Occipital lobe (tissue), 2 donors: ENCODE results near the gene ADAMTS7. TPM values are rescaled to one million over a fixed set of nuclear protein-coding genes. Genes with fewer than 3 reads are reported as not detected.
"Not testable (repeated sequence)": the region's sequence is repeated elsewhere in the genome, so short reads cannot be mapped to it uniquely, and the experiment has no call there.

Source experiments
- DNase-seq: peaks from one replicate; lab custom pipeline; 2025; lab: John Stamatoyannopoulos, UW
- total RNA-seq: library from RNA; depleted of rRNA; stranded (reverse); fragments of >200 nt; gene quantifications from one replicate; pipeline ENCODE4 v1.2.3, GENCODE V29; 2014

Gene ADAMTS7, protein sequence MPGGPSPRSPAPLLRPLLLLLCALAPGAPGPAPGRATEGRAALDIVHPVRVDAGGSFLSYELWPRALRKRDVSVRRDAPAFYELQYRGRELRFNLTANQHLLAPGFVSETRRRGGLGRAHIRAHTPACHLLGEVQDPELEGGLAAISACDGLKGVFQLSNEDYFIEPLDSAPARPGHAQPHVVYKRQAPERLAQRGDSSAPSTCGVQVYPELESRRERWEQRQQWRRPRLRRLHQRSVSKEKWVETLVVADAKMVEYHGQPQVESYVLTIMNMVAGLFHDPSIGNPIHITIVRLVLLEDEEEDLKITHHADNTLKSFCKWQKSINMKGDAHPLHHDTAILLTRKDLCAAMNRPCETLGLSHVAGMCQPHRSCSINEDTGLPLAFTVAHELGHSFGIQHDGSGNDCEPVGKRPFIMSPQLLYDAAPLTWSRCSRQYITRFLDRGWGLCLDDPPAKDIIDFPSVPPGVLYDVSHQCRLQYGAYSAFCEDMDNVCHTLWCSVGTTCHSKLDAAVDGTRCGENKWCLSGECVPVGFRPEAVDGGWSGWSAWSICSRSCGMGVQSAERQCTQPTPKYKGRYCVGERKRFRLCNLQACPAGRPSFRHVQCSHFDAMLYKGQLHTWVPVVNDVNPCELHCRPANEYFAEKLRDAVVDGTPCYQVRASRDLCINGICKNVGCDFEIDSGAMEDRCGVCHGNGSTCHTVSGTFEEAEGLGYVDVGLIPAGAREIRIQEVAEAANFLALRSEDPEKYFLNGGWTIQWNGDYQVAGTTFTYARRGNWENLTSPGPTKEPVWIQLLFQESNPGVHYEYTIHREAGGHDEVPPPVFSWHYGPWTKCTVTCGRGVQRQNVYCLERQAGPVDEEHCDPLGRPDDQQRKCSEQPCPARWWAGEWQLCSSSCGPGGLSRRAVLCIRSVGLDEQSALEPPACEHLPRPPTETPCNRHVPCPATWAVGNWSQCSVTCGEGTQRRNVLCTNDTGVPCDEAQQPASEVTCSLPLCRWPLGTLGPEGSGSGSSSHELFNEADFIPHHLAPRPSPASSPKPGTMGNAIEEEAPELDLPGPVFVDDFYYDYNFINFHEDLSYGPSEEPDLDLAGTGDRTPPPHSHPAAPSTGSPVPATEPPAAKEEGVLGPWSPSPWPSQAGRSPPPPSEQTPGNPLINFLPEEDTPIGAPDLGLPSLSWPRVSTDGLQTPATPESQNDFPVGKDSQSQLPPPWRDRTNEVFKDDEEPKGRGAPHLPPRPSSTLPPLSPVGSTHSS (N-terminal part only)
- 5.9 TPM for total RNA-seq

- peak; percentile 16 for DNase-seq
Observed at GRCh38 chr15:78811124-78811824, at the start of gene ADAMTS7. Gene ADAMTS7, minus strand, starts transcription at chr15:78811464. Its CDS starts 244 bp downstream, at chr15:78811220.

- peak; percentile 38 for DNase-seq
Observed at GRCh38 chr15:78859971-78860719, 48.9 kb upstream of the ADAMTS7 start.

DNA sequence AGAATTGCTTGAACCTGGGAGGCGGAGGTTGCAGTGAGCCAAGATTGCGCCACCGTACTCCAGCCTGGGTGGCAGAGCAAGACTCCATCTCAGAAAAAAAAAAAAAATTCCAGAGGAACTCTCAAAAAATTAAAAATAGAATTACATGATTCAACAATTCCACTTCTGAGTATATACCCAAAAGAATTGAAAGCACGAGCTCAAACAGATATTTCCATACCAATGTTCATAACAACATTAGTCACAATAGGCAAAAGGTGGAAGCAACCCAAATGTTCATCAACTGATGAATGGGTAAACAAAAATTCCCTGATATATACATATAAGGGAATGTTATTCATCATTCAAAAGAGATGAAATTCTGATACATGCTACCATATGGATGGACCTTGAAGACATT lies 44.5 kb upstream of the ADAMTS7 start:
- DNase-seq: no peak

GRCh38 chr15:78854833-78855372 lies 43.6 kb upstream of the ADAMTS7 start:
- DNase-seq: no peak

DNA sequence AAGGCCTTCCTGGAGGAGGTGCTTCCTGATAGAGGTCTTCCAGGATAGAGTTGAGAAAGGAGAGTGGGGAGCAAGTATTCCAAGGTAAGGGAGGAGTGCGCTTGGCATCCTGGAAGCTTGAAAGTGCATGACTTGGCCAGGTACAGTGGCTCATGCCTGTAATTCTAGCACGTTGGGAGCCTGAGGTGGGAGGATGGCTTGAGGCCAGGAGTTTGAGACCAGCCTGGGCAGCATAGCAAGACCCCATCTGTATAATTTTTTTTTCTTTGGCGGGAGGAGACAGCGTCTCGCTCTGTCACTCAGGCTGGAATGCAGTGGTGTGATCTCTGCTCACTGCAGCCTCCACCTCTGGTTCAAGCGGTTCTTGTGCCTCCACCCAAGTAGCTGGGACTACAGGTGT lies 42.2 kb upstream of the ADAMTS7 start:
- DNase-seq: no peak

DNA sequence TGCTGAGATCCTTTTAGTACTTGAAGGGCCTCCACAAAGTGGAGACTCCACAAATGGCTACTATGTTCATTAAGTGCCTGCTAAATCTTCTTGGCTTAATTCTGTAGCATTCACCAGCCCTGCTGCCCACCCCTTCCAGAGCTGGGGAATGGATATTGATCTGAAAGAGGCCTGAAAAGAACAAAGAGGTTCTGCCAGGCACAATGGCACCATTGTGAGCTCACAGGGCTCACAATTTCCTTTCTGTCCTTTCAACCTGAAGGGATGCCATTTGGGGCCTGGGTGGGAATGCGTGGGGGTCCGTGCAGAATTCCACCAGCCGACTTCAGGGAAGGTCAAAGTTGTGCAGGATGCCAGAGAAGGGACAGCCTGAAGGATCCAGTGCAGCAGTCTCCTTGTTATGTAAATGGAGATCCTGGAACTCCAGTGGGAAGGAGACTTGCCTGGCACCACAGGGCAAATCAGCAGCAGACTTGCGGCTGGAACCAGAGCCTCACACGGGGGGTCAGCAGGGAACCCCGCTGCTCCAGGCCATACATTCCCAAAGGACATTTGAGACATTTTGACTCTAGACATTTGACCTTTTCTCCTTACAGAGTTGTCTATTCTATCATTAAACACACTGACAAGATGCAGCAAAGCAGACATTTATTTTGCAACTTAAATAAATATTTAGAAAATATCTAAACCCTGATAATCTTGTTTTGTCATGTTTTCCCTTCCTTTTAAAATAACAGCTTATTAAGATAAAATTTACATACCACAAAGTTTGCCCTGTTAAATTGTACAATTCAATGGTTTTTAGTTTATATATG lies 39.9 kb upstream of the ADAMTS7 start:
- DNase-seq: peak; percentile 40

DNA sequence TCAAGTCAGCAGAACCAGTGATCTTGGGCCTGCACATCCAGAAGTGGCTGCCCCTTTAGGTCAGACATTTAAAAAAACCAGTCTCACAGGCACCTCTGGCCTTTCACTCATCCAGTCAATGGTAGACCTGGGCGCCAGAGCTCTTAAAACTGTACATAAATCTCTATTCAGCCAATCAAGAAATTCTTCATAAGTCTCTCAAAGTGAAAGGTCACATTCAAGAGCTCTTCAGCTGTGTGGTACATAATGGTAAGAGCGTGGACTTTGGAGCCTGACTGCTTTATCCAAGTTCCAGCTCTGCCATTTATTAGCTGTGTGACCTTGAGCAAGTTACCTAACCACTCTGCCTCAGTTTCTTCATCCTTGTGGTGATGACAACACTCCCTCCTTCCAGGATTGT lies 39.1 kb upstream of the ADAMTS7 start:
- no peak for DNase-seq

- not testable (repeated sequence) for DNase-seq
Observed at GRCh38 chr15:78847387-78847906, 36.2 kb upstream of the ADAMTS7 start.

- not testable (repeated sequence) for DNase-seq
Observed at GRCh38 chr15:78846906-78847305, 35.6 kb upstream of the ADAMTS7 start.

- no peak for DNase-seq
Observed at GRCh38 chr15:78842519-78842918, 31.3 kb upstream of the ADAMTS7 start.

- DNase-seq: no peak
Observed at GRCh38 chr15:78841891-78842290, 30.6 kb upstream of the ADAMTS7 start.

DNA sequence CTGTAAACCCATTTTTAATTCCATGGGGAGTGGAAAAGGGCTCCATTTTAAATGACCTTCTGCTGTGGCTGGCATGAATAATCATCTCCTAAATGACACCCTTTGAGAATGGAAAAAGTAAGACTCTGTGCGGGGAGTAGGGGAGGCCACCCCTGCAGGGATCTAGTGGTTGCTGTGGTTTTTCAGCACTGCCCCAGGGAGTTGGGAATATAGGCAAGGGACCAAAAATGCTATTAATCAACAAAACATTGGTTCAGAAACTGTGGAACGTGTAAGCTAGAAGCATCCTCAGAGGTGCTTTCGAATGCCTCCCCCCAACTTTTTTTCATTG lies 30.1 kb upstream of the ADAMTS7 start:
- DNase-seq: no peak

DNA sequence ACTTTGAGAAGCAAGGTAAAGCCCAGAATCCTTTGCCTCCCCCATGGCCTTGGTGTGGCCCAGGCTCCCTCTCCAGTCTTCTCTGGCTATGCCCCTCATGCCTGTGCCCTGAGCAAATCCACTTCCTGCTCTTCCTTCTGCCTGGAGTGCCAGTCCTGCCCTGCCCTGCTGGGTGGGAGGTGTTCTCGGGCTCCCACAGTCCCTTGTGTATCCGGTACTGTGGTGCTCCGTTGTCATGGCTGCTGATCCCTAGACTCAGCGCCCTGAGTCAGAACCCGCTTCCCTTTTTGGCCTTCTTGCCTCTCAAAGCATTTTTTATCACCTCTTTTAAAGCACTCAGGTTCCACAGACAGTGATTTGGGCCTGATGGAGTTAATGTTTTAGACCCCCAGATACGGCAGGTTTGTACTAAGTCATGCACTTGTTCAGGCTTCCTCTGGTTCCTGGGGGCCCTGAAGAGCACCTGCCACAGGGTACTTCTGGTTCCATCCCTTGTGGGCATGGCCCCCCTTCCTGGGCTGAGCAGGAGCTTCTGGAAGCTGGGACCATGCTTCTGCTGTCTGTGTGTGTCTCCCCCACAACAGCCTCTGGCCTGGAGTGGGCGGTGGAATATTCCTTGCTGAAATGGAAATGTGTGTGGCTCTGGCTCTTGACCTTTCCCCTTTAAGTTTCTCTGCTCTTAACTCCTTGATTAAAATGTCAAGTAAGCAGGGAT lies 29.6 kb upstream of the ADAMTS7 start:
- no peak for DNase-seq

DNA sequence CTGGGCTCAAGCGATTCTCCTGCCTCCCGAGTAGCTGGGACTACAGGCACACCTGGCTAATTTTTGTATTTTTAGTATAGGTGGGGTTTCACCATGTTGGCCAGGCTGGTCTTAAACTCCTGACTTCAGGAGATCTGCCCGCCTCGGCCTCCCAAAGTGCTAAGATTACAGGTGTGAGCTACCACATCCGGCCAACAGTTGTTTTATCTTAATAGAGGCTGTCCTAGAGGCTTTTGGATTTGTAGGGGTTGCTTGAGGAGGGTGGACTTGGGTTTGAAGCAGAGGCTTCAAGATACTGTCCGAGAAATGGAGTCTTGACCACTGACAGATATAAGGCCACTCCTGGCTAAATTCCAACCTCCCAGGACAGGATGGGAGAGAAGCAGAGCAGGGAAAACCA lies 27.9 kb upstream of the ADAMTS7 start:
- not testable (repeated sequence) for DNase-seq

DNA sequence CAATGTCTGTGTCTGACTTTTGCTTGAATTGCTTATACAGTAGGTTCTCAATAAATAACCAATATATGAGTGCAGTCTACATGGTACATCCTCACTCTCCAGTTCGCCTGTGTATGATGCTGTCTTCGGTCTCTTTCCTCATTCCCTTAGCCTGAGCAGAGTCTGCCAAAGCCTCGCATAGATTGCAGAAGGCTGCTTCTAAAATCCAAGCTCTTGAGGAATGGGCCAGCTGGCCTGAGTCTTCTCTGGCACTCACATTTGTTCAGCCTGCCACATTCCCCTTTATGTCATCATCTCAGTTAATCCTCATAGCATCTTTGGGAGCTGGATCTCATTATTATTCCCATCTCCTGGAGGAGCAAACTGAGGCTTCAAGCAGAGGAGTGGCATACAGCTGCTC lies 27.2 kb upstream of the ADAMTS7 start:
- no peak for DNase-seq

GRCh38 chr15:78837543-78837942 lies 26.3 kb upstream of the ADAMTS7 start:
- DNase-seq: no peak

DNA sequence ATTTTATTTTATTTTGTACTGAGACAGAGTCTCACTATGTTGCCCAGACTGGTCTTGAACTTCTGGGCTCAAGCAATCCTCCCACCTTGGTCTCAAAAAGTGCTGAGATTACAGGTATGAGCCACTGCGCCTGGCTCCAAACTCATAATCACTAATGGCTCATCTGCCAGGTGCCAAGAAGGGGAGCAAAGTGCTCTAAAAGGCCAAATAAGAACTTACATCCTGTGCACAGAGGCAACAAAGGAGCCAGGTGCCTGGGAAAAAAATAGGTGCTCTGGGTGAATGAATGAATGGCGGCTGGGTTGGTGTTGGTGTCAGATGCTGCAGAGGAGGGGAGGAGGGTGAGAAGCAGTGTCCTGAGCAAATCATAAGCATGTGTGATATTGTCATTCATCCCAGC lies 25.9 kb upstream of the ADAMTS7 start:
- DNase-seq: no peak

GRCh38 chr15:78836333-78836732 lies 25.1 kb upstream of the ADAMTS7 start:
- DNase-seq: no peak
